ENCODE measurements around the gene GABBR2. TPM values are rescaled to one million over a fixed set of nuclear protein-coding genes. Genes with fewer than 3 reads are reported as not detected.

The GABBR2 gene
- total and polyA plus RNA-seq, 2 of the 8 experiments (the other 6 are each of a cell fraction or from before 2014, with no cell fraction given), result 0.50 to 1.2 TPM

DNA sequence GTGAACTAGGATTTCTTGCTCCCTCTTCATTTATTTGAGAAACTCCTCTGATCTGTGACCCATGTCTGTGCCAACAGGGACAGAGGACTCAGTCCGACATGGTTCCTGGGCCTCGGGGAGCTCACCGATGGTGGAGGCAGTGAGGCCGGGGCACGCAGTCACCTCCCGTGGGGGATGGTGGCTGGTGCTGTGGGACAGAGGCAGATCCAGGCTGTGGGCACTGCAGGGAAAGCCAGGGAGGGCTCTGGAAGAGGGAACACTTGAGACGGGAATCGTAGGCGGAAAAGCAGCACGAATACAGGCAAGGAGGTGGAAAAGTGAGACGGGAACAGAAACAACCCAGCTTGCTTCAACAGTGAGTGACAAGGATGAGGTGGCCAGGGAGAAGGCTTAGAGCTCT is 127.8 kb downstream of the GABBR2 start (continued):
- no peak for TF ChIP-seq CHD7 (IDR thresholded peaks at IDR 0.05; ENCODE audit: insufficient replicate concordance, low read length)
- no peak for TF ChIP-seq CBX5 (IDR thresholded peaks at IDR 0.05; ENCODE audit: low read depth, low read length)
- TF ChIP-seq GABPA (IDR thresholded peaks at IDR 0.05; ENCODE audit: borderline replicate concordance, insufficient read depth, low read length), result no peak
- no peak for TF ChIP-seq MAFK (IDR thresholded peaks at IDR 0.05; ENCODE audit: low read depth, low read length)
- no peak for TF ChIP-seq POLR2AphosphoS5 (IDR thresholded peaks at IDR 0.05; ENCODE audit: low read depth, low read length)
- no peak for TF ChIP-seq PHF8 (conservative IDR thresholded peaks at IDR 0.05; ENCODE audit: low read depth, low read length)
- no peak for TF ChIP-seq SAP30 (IDR thresholded peaks at IDR 0.05; ENCODE audit: insufficient read depth, insufficient replicate concordance, low read length)
- TF ChIP-seq, protein P1, sequence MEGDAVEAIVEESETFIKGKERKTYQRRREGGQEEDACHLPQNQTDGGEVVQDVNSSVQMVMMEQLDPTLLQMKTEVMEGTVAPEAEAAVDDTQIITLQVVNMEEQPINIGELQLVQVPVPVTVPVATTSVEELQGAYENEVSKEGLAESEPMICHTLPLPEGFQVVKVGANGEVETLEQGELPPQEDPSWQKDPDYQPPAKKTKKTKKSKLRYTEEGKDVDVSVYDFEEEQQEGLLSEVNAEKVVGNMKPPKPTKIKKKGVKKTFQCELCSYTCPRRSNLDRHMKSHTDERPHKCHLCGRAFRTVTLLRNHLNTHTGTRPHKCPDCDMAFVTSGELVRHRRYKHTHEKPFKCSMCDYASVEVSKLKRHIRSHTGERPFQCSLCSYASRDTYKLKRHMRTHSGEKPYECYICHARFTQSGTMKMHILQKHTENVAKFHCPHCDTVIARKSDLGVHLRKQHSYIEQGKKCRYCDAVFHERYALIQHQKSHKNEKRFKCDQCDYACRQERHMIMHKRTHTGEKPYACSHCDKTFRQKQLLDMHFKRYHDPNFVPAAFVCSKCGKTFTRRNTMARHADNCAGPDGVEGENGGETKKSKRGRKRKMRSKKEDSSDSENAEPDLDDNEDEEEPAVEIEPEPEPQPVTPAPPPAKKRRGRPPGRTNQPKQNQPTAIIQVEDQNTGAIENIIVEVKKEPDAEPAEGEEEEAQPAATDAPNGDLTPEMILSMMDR (IDR thresholded peaks at IDR 0.05; ENCODE audit: control extremely low read depth in 1 of 3, insufficient read depth in 1 of 3, low read depth in 1 of 3, low read length in 3 of 3), result no peak
- no peak for TF ChIP-seq SP2 (IDR thresholded peaks at IDR 0.05; ENCODE audit: low read length)

Measured in H1 (cell line).